HuH-7.5 (cell line): ENCODE measurements around the gene HRNR.
"Not testable (repeated sequence)": the region's sequence is repeated elsewhere in the genome, so short reads cannot be mapped to it uniquely, and the experiment has no call there.

Experiments used
- DNase-seq: peaks from one replicate; pipeline ENCODE4 v3.0.0; 2011; ENCODE audit warnings: low spot score

The HRNR gene

GRCh38 chr1:152224093-152224492, at the start of gene HRNR:
HRNR (minus strand) TSS chr1:152224193; CDS start chr1:152223253, 940 bp downstream.
- no peak for DNase-seq

GRCh38 chr1:152256394-152256793, 32.4 kb upstream of the HRNR start:
- not testable (repeated sequence) for DNase-seq

- DNase-seq: no peak
These were observed 28.2 kb upstream of the HRNR start for GRCh38 chr1:152252157-152252556.

- no peak for DNase-seq
These were observed 27.4 kb upstream of the HRNR start for GRCh38 chr1:152251391-152251790.

GRCh38 chr1:152247316-152247715, 23.3 kb upstream of the HRNR start:
- DNase-seq: no peak

- no peak for DNase-seq
These were observed 20.7 kb upstream of the HRNR start for GRCh38 chr1:152244576-152245273.

- DNase-seq: no peak
These were observed 13.1 kb upstream of the HRNR start for GRCh38 chr1:152237093-152237492.

DNA sequence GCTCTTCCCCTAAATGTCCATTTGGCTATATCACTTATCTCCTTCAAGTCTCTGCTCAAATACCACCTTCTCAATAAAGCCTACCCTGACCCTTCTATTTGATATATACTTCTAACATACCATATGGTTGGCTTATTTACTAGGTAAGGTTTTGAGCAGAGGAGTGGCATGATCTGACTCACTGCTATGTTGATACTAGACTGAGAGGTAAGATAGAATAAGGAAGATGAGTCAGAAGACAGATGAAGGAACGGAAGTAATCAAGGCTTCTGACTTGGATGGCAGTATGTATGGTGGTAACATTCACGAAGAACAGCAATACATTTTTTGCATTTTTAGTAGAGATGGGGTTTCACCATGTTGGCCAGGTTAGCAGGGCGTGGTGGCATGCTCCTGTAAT, 4.8 kb upstream of the HRNR start:
- DNase-seq: no peak

- DNase-seq: no peak
These were observed 3.4 kb upstream of the HRNR start for GRCh38 chr1:152227310-152227928.

DNA sequence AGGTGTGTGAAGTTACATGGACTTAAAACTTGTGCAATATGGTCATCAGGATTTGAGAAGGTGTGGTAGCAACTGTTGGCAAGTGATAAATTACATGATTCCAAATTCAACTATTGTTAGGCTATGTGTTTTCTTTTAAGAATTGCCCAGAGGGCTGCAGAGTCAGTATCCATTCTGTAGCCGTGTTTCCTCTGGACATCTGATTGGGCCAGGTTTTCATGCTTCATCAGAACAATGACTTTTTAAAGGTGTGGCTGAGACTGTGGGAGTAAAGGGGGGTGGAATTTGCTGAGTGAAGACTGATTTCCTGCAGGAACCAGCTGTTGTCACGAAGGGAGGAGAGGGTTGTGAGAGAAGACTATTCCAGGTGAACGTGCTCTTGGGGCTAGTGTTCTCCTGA, 1.7 kb upstream of the HRNR start:
- DNase-seq: no peak

DNA sequence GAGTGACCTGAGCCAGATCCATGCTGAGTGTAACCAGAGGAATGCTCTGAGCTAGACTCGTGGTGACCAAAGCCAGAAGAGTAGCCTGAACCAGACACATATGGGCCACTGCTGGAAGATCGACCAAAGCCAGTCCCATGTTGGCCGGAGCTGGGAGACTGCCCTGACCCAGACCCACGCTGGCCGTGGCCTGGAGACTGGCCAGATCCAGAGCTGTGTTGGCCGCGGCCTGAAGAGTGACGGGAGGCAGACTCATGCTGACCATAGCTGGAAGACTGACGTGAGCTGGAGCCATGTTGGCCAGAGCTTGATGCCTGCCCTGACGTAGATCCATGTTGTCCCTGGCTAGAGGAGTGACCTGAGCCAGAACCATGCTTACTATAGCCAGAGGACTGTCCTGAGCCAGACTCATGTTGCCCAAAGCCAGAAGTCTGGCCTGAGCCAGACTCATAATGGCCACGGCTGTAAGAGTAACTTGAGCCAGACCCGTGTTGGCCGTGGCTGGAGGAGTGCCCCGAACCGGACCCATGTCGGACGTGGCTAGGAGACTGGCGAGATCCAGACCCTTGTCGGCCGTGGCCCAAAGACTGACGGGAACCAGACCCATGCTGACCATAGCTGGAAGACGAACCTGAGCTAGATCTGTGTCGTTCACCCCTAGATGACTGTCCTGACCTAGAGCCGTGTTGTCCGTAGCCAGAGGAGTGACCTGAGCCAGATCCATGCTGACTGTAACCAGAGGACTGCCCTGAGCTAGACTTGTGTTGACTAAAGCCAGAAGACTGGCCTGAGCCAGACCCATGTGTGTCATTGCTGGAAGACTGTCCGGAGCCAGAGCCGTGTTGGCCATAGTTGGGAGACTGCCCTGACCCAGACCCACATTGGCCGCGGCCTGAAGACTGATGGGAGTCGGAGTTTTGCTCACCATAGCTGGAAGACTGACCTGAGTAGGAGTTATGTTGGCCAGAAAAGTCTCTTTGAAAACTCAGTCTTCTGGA, 3.5 kb downstream of the HRNR start:
- DNase-seq: no peak

- DNase-seq: not testable (repeated sequence)
These were observed 4.6 kb downstream of the HRNR start for GRCh38 chr1:152219438-152219837.

GRCh38 chr1:152218762-152219436, 5.1 kb downstream of the HRNR start:
- DNase-seq: no peak

GRCh38 chr1:152215604-152216003, 8.4 kb downstream of the HRNR start:
- DNase-seq: not testable (repeated sequence)

DNA sequence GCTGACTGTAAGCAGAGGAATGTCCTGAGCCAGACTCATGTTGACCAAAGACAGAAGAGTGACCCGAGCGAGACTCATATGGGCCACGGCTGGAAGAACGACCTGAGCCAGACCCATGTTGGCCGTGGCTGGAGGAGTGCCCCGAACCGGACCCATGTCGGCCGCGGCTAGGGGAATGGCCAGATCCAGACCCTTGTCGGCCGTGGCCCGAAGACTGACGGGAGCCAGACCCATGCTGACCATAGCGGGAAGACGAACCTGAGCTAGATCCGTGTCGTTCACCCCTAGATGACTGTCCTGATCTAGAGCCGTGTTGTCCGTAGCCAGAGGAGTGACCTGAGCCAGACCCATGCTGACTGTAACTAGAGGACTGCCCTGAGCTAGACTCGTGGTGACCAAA, 9.1 kb downstream of the HRNR start:
- DNase-seq: not testable (repeated sequence)

- no peak for DNase-seq
These were observed 25.0 kb downstream of the HRNR start for GRCh38 chr1:152198982-152199381.

DNA sequence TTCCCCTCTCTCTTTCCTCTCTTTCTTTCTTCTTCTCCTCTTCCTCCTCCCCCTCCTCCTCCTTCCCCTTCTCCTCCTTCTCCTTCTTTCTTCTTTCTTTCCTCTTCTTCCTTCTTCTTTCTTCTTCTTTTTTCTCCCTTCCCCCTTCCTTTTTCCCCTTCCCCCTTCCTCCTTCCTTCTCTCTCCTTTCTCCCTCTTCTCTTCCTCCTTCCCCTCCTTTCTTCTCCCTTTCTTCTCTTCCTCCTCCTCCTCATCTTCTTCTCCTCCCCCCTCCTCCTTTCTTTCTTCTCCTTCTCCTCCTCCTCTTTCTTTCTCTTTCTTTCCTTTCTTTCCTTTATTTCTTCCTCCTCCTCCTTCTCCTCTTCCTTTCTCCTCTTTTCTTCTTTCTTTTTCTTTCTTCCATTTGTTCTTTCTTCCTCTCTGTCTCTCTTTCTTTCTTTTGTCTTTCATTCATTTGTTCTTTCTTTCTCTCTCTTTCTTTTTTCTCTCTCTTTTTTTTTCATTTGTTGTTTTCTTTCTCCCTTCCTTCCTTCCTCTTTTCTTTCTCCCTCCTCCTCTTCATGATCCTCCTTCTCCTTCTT, 26.5 kb downstream of the HRNR start:
- DNase-seq: no peak

DNA sequence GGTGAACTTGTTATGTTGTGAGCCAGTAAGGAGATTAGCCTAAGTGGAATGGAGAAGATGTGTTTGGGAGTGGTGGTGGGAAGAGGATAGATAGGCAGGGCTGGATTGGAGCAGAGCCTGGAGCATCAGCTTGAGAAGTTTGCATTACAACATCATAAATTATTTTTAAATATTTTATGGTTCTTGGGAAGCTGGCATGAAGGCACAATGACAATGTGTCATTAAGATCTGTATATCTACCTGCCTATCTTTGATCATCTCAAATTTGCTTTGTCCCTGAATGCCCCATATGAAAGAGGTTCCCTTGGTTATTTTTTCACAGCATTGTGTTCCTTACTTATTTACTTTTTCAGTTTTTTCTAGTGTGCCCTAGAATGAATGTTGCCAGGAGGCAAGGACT, 32.3 kb downstream of the HRNR start:
- DNase-seq: no peak

- DNase-seq: no peak
These were observed 32.7 kb downstream of the HRNR start for GRCh38 chr1:152191260-152191659.

GRCh38 chr1:152190589-152190988, 33.4 kb downstream of the HRNR start:
- DNase-seq: no peak

GRCh38 chr1:152189657-152190442, 34.1 kb downstream of the HRNR start:
- peak; percentile 70 for DNase-seq
